ENCODE data around the gene VCAM1. TPM values are rescaled to one million over a fixed set of nuclear protein-coding genes. Genes with fewer than 3 reads are reported as not detected.

The VCAM1 gene
- total and polyA plus RNA-seq, 9 of the 15 experiments (the other 6 are each of a cell fraction or from before 2014, with no cell fraction given), result 0.04 to 0.13 TPM; not detected in 7

- TF ChIP-seq HDAC6 (IDR thresholded peaks at IDR 0.05; ENCODE audit: low read depth, low read length) (no peak), NELFE (IDR thresholded peaks at IDR 0.05; ENCODE audit: insufficient read depth, insufficient read length) (no peak), ZNF274 (IDR thresholded peaks at IDR 0.05; ENCODE audit: borderline replicate concordance, low read depth, low read length) (no peak), TFE3 (CRISPR knock-in tag; IDR thresholded peaks at IDR 0.05) (no peak), ZC3H8 (IDR thresholded peaks at IDR 0.05) (no peak), PTTG1 (tag; IDR thresholded peaks at IDR 0.05; ENCODE audit: low read depth) (no peak), RFX1 (IDR thresholded peaks at IDR 0.05) (no peak), CAMTA2 (CRISPR knock-in tag; conservative IDR thresholded peaks at IDR 0.05) (no peak), SP2 (IDR thresholded peaks at IDR 0.05; ENCODE audit: extremely low read depth, low read depth, low read length, poor library complexity, severe bottlenecking) (no peak), KDM5B (IDR thresholded peaks at IDR 0.05; ENCODE audit: insufficient replicate concordance, low read depth, low read length) (no peak), ZNF740 (CRISPR knock-in tag; IDR thresholded peaks at IDR 0.05) (no peak), ZNF740 (tag; IDR thresholded peaks at IDR 0.05) (no peak), RHOXF2B (CRISPR knock-in tag; conservative IDR thresholded peaks at IDR 0.05) (no peak), NCOA4 (IDR thresholded peaks at IDR 0.05; ENCODE audit: partially characterized antibody) (no peak), CBX2 (IDR thresholded peaks at IDR 0.05; ENCODE audit: insufficient read depth, low read length, poor library complexity, severe bottlenecking) (no peak), TEAD4 (IDR thresholded peaks at IDR 0.05; ENCODE audit: low read length) (peak; percentile 98), TEAD4 (CRISPR knock-in tag; IDR thresholded peaks at IDR 0.05; ENCODE audit: borderline replicate concordance) (peak; percentile 95), ZNF57 (CRISPR knock-in tag; IDR thresholded peaks at IDR 0.05) (no peak), ZNF507 (tag; conservative IDR thresholded peaks at IDR 0.05) (no peak), ZNF699 (CRISPR knock-in tag; IDR thresholded peaks at IDR 0.05; ENCODE audit: insufficient replicate concordance) (no peak), FOXO4 (CRISPR knock-in tag; IDR thresholded peaks at IDR 0.05) (no peak), STAG1 (CRISPR knock-in tag; IDR thresholded peaks at IDR 0.05; ENCODE audit: borderline replicate concordance) (no peak), ZNF707 (CRISPR knock-in tag; conservative IDR thresholded peaks at IDR 0.05) (no peak), NUFIP1 (IDR thresholded peaks at IDR 0.05; ENCODE audit: partially characterized antibody) (no peak), TBL1XR1 (IDR thresholded peaks at IDR 0.05; ENCODE audit: low read length in 2 of 2) (0 out of 4 replicates have a peak, but pooled peaks of 1 of the 2 experiments have one; percentile 48), ZNF311 (CRISPR knock-in tag; IDR thresholded peaks at IDR 0.05) (no peak), HDGF (IDR thresholded peaks at IDR 0.05) (no peak), CCAR2 (IDR thresholded peaks at IDR 0.05; ENCODE audit: low read depth, low read length) (no peak)
Measured at GRCh38 chr1:100785470-100786052, 66.0 kb downstream of the VCAM1 start (continued).

Data from K562 (cell line).